Natural killer cell treated with Interleukin-12 subunit alpha and Interleukin-12 subunit beta and Interleukin-15 and Interleukin-18, amount 100 ng/mL, for 72 hours (primary cell): ENCODE results near the gene CYGB. TPM values are rescaled to one million over a fixed set of nuclear protein-coding genes. Genes with fewer than 3 reads are reported as not detected.
A peak's percentile ranks its signal among the peaks of the same experiment; 100 is the strongest.
"Not testable (repeated sequence)": the region's sequence is repeated elsewhere in the genome, so short reads cannot be mapped to it uniquely, and the experiment has no call there.

ENCODE experiments used
- ATAC-seq, 2 donors: fragments of 150-1000 bp; cut with Tn5 transposase in 1 of 2; sonication (Bioruptor Pico), chemical (Tn5 transposase) in 1 of 2; 2 replicates each; pipeline ENCODE4 v1.10.0; 2021
- DNase-seq: peaks from one replicate; pipeline ENCODE4 v3.0.0; 2022; ENCODE audit warnings: low spot score
- H3K27ac Mint-ChIP-seq, 2 donors: 1 replicate in 1 of 2; 2 replicates in 1 of 2; pipeline ENCODE4 v1.8.0; 2022; ENCODE audit warnings: mixed read lengths in 2 of 2, mild to moderate bottlenecking in 1 of 2, moderate library complexity in 1 of 2
- H3K27me3 Mint-ChIP-seq, 2 donors: 1 replicate in 1 of 2; 2 replicates in 1 of 2; pipeline ENCODE4 v1.8.0; 2022; ENCODE audit warnings: mixed read lengths in 2 of 2
- H3K36me3 Mint-ChIP-seq: one replicate; pipeline ENCODE4 v1.8.0; 2022; ENCODE audit warnings: mixed read lengths
- H3K4me1 Mint-ChIP-seq, 2 donors: 1 replicate in 1 of 2; 2 replicates in 1 of 2; pipeline ENCODE4 v1.8.0; 2022; ENCODE audit warnings: low read depth in 2 of 2, mixed read lengths in 2 of 2, mild to moderate bottlenecking in 1 of 2
- H3K4me3 Mint-ChIP-seq: one replicate; pipeline ENCODE4 v1.8.0; 2022; ENCODE audit warnings: mixed read lengths
- H3K9me3 Mint-ChIP-seq: 2 replicates; pipeline ENCODE4 v1.8.0; 2022; ENCODE audit warnings: mixed read lengths
- total RNA-seq, 2 donors: library from RNA; stranded (reverse); gene quantifications; one replicate each; pipeline ENCODE4 v1.2.3, GENCODE V29; 2022

CYGB gene
- total RNA-seq, 2 donors from 2014 or later = 1.0 to 2.9 TPM

DNA sequence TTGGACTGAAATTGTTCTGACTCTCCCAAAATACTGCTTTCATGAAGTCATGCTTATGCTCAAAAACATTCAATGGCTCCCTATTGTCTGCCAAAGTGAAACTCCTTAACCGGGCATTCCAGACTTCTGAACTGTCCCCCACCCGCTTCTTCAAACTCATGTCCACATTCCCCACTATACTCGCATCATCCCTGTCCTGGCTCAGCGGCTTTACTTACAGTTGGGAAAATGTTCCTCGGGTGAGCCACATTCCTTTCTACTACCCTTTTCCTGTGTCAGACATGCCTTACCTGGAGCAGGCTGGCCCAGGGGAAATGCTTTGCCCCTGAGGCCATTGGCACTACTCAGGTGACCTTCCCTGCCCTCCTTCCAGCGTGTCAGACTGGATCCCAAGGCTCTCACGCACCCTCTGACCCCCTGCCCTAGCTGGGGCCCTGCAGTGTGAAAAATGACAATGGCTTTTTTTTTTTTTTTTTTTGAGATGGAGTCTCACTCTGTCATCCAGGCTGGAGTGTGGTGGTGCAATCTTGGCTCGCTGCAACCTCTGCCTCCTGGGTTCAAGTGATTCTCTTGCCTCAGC, 5.3 kb downstream of the CYGB start:
- Mint-ChIP-seq H3K4me3 (no peak overlapping the region), H3K36me3 (no peaks in the 10 kb centered on the region), H3K9me3 (no peaks in the 10 kb centered on the region), H3K27me3 (peaks cover 0 to 5% of the 10 kb centered on the region in 2 donors), H3K27ac (peak overlapping the region in 1 of 2 donors; percentile 78), H3K4me1 (peaks cover 14 to 18% of the 10 kb centered on the region in 2 donors)
- ATAC-seq = no peak
- no peak for DNase-seq

DNA sequence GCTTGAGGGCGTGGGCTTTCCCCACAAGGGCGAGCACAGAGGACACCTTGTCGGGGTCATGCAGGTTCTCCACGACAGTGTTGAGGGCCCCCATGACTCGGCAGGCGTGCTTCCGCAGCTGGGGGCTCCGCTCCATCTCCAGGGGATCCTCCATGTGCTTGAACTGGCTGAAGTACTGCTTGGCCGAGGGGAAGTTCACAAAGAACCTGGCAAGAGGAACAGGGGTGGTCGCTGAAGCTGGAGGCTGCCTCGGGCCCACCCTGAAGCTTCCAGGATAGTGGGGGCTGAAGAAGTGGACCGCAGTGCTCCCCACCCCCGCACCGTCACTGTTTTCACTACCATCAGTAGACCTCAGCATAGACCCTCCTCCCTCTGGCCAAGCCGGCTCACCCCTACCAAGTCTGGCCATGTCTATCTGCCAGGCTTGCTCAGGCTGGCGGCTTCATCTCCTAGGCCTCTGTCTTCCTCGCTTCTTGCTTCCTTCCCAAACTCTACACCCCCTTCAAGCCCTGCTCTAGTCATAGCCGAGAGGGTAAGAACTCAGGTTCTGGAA, 5.9 kb downstream of the CYGB start:
- H3K4me3 Mint-ChIP-seq = no peak overlapping the region
- peak overlapping the region in 1 of 2 donors; percentile 78 for H3K27ac Mint-ChIP-seq
- peaks cover 0 to 3% of the 10 kb centered on the region in 2 donors for H3K27me3 Mint-ChIP-seq
- ATAC-seq (no peak), DNase-seq (no peak)
- no peaks in the 10 kb centered on the region for H3K9me3 Mint-ChIP-seq
- H3K4me1 Mint-ChIP-seq = peaks cover 16 to 19% of the 10 kb centered on the region in 2 donors
- H3K36me3 Mint-ChIP-seq = no peaks in the 10 kb centered on the region

DNA sequence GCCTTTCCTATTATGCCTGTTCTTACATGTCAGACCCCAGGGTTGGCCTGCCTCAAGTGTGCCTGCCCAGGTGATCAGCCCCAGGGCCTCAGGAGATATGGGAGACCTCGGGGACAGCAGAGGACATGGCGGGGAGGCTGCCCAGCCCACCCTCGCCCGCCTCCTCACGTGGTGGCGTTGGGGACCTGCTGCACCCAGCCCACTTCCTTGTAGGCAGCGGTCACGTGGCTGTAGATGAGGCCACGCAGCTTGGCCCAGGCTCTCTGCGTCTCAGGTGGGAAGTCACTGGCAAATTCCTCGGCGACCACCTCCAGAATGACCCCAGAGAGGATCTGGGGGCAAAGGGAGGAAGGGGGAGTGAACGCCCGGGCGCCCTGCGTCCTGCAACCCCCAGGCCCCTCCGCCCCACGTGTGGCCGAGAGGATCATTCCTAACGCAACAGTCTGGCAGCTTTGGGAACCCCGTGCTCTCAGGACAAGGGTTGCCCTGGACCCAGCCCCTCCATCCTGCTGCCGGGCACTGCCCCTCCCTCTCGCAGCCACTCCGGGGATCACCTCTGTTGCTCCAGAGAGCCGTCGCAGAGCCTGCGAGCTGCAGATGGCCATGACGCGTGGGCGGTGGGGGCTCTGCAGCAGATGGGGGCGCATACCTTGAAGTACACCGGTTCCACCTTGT, 6.6 kb downstream of the CYGB start:
- H3K27ac Mint-ChIP-seq = peak overlapping the region in 1 of 2 donors; percentile 48

DNA sequence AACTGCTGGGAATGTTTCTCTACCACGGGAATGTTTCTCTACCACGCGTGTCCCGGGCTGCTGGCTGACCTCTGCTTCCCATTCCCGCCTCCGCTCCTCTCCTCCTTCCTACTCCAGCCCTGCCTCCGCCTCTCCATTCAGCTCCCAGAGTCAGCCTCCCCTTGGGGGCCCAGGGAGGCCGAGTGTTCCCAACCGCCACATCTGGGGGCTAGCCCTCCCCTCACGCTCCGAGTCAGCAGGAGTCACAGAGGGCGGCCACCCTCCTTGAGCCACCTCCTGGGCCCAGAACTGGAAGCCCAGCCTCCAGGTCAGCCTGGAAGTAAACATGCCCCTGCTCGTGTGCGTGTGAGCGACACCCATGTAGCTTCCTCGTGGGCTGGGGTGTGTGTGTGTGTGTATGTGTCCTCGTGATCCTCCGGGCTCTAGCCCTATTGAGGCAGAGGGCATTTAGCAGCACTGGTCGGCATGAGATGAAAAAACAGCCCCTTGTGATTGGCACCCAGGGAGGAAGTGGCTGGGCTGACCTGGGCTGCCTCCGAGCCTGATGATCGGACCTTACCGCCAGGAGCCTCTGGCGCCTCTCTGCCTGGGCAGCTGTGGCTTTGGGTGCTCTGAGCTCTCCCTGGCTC, 7.3 kb downstream of the CYGB start:
- Mint-ChIP-seq H3K36me3 (no peaks in the 10 kb centered on the region), H3K27ac (peak overlapping the region in 1 of 2 donors; percentile 48), H3K9me3 (no peaks in the 10 kb centered on the region), H3K27me3 (peaks cover 0 to 1% of the 10 kb centered on the region in 2 donors), H3K4me3 (no peak overlapping the region), H3K4me1 (peaks cover 16 to 19% of the 10 kb centered on the region in 2 donors)
- ATAC-seq = peak in 1 of 2 donors; percentile 10
- DNase-seq = no peak

More for the DNA sequence above, 6.6 kb downstream of the CYGB start:
- no peak overlapping the region for H3K4me3 Mint-ChIP-seq
- H3K4me1 Mint-ChIP-seq = peaks cover 16 to 19% of the 10 kb centered on the region in 2 donors
- DNase-seq (no peak), ATAC-seq (no peak)
- no peaks in the 10 kb centered on the region for H3K9me3 Mint-ChIP-seq
- no peaks in the 10 kb centered on the region for H3K36me3 Mint-ChIP-seq
- H3K27me3 Mint-ChIP-seq = peaks cover 0 to 3% of the 10 kb centered on the region in 2 donors

DNA sequence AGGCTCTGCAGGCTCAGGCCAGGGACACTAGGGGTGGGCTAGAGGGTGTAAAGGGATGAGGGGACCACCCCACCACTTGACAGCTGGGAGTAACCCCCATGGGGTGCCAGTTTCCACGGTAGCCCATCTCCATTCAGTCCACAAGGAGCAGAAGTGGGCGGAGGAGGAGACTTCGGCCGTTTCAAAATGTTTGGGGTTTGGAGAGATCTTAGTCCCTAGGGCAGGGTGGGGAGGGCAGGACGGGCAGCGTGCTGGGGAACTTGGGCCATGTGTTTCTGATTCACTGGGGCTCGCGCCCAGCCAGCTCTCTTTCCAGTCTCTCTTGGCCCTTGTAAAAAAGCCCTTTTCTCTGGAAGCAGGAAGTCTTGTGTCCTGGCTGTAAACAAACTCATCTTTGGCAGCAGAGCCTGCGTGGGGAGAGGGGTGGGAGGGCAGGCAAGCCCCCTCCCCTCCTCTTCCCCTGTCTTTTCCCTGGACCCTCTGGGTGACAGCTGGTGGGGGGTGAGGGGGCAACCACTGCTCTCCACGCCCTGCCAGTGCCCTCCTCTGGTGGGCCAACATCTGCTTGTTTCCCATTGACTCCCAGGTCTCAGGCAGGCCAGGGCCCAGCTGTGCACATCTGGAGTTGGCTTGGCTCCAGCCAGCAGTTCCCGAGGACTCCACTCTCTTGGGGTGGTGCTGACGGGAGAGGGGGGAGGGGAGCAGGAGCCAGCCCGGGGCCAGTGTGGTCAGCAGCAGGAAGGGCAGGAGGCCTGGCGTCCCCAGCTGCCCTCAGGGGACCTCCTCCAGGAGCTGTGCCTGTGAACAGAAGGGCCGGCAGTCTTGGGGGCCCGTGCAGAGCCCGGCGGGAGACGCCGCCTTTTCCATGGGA, 8.1 kb downstream of the CYGB start:
- DNase-seq (no peak), ATAC-seq (no peak)
- Mint-ChIP-seq H3K27ac (no peak overlapping the region), H3K36me3 (no peaks in the 10 kb centered on the region), H3K27me3 (no peaks in the 10 kb centered on the region), H3K9me3 (no peaks in the 10 kb centered on the region), H3K4me3 (no peak overlapping the region), H3K4me1 (peaks cover 16 to 26% of the 10 kb centered on the region in 2 donors)

DNA sequence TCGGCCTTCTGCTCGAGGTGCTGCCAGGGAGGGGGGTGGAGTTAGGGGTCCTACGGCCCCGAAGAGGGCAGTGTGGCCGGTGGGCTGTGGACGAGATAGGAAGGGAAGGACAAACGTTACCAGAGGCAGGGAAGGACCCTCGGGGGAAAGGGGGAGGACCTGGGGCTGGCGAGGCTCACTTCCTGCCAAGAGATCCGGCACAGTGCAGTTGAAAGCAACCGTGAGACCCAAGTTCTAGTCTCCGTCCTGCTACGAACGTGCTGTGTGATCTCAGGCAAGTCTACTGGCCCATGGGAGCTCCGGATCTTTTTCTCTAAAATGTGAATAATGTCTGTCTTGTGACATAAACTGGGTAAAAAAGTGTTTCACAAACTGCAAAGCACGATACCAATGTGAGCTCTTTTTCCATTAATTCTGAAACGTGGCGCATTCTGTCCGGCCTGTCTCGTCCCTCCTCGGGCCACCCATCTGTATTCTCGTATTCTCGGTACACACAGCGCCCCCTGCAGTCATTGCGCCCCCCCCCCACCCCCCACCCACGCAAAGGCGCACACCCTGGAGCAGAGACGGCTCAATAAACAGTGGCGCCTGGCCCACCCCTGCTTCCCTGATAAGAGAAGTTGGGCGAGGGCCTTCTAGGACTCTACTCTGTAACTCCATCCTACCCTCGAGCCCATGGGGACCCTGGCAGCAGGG, 8.8 kb downstream of the CYGB start:
- no peak for DNase-seq

DNA sequence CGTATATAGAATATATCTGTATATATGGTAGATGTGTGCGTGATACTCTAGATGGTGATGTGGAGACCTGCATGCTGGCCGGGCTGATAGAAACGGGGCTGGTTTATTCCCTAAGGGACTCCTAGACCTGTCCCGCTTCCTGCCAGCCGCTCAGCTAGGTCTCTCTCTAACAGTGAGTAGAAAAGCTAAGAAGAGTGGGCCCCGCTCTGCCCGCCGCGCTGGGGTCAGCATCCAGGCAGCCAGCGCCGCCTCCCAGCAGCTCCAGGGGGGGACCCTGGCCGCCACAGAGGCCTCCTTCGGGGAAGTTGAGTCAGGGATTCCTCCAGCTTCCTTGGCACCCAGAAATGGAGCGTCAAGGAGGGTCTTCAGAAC, 9.4 kb downstream of the CYGB start:
- peak overlapping the region in 1 of 2 donors; percentile 59 for H3K27ac Mint-ChIP-seq
- H3K36me3 Mint-ChIP-seq = no peaks in the 10 kb centered on the region
- DNase-seq (no peak), ATAC-seq (no peak)
- peaks cover 23 to 33% of the 10 kb centered on the region in 2 donors for H3K4me1 Mint-ChIP-seq
- peak overlapping the region; percentile 39 for H3K4me3 Mint-ChIP-seq
- H3K27me3 Mint-ChIP-seq = no peaks in the 10 kb centered on the region
- no peaks in the 10 kb centered on the region for H3K9me3 Mint-ChIP-seq

More for the DNA sequence above, 8.8 kb downstream of the CYGB start:
- no peak overlapping the region for H3K4me3 Mint-ChIP-seq
- no peaks in the 10 kb centered on the region for H3K9me3 Mint-ChIP-seq
- no peaks in the 10 kb centered on the region for H3K36me3 Mint-ChIP-seq
- H3K4me1 Mint-ChIP-seq = peaks cover 18 to 29% of the 10 kb centered on the region in 2 donors
- H3K27ac Mint-ChIP-seq = peak overlapping the region in 1 of 2 donors; percentile 59
- H3K27me3 Mint-ChIP-seq = no peaks in the 10 kb centered on the region
- ATAC-seq = no peak

DNA sequence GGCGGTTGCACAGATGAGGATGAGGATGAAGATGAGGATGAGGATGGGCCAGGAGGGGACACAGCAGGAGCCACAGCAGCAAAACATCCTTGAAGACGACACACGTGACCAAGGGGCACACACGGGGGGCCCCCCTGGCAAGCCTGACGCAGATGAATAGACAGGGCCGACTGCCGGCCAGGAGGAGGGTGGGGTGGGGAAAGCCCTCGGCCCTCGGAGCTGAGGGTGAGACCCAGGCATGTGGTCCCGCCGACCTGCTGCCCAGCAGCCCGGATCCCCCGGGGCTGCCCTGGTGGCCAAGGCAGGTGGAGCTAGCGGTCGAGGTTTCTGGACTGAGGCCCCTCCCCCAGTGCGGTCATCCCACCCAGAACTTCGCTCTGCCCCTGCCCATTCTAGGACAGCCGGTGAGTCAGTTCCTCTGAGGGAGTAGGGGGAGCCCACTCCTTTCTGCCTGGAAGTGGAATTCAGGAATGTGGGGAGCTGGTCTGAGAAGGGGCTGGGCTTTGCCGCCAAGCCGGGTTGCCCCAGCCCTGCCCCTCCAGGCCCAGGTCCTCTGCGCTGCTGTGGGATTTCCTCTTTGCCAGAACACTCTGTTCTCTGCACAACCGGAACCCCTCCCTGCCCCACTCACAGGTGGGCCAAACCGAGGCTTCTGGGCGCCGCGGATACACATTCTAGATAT, 9.9 kb downstream of the CYGB start:
- Mint-ChIP-seq H3K4me3 (peak overlapping the region; percentile 56), H3K4me1 (peaks cover 27 to 37% of the 10 kb centered on the region in 2 donors)

DNA sequence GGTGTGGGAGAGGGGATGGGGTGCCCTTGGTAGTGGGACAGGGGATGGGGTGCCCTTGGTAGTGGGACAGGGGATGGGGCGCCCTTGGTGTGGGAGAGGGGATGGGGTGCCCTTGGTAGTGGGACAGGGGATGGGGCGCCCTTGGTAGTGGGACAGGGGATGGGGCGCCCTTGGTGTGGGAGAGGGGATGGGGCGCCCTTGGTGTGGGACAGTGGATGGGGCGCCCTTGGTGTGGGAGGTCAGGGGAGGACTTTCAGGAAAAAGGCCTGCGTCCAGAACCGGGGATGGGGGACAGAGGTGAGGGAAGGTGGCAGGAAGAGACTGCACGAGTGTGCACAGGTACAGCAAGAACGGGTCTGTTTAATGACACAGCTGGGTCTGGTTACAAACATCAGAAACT, 10.5 kb downstream of the CYGB start:
- Mint-ChIP-seq H3K27ac (peak overlapping the region in 1 of 2 donors; percentile 43), H3K4me3 (peak overlapping the region; percentile 56), H3K4me1 (peaks cover 25 to 36% of the 10 kb centered on the region in 2 donors)

More for the DNA sequence above, 9.9 kb downstream of the CYGB start:
- no peaks in the 10 kb centered on the region for H3K9me3 Mint-ChIP-seq
- DNase-seq = no peak
- H3K27me3 Mint-ChIP-seq = no peaks in the 10 kb centered on the region
- peak; percentile 62 to 74 for ATAC-seq
- no peaks in the 10 kb centered on the region for H3K36me3 Mint-ChIP-seq
- peak overlapping the region in 1 of 2 donors; percentile 59 for H3K27ac Mint-ChIP-seq

DNA sequence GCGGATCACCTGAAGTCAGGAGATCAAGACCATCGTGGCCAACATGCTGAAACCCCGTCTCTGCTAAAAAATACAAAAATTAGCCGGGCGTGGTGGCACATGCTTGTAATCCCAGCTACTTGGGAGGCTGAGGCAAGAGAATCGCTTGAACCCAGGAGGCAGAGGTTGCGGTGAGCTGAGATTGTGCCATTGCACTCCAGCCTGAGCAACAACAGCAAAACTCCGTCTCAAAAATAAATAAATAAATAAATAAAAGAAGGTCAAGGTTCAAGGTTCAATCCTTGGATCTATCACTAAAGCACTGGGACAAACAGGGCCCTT, 12.0 kb downstream of the CYGB start:
- not testable (repeated sequence) for H3K27ac Mint-ChIP-seq, H3K36me3 Mint-ChIP-seq, H3K27me3 Mint-ChIP-seq, ATAC-seq, H3K4me3 Mint-ChIP-seq, DNase-seq, H3K9me3 Mint-ChIP-seq
- H3K4me1 Mint-ChIP-seq = peaks cover 22 to 36% of the 10 kb centered on the region in 2 donors

More for the DNA sequence above, 10.5 kb downstream of the CYGB start:
- H3K9me3 Mint-ChIP-seq, ATAC-seq, DNase-seq, H3K36me3 Mint-ChIP-seq, H3K27me3 Mint-ChIP-seq: not testable (repeated sequence)

DNA sequence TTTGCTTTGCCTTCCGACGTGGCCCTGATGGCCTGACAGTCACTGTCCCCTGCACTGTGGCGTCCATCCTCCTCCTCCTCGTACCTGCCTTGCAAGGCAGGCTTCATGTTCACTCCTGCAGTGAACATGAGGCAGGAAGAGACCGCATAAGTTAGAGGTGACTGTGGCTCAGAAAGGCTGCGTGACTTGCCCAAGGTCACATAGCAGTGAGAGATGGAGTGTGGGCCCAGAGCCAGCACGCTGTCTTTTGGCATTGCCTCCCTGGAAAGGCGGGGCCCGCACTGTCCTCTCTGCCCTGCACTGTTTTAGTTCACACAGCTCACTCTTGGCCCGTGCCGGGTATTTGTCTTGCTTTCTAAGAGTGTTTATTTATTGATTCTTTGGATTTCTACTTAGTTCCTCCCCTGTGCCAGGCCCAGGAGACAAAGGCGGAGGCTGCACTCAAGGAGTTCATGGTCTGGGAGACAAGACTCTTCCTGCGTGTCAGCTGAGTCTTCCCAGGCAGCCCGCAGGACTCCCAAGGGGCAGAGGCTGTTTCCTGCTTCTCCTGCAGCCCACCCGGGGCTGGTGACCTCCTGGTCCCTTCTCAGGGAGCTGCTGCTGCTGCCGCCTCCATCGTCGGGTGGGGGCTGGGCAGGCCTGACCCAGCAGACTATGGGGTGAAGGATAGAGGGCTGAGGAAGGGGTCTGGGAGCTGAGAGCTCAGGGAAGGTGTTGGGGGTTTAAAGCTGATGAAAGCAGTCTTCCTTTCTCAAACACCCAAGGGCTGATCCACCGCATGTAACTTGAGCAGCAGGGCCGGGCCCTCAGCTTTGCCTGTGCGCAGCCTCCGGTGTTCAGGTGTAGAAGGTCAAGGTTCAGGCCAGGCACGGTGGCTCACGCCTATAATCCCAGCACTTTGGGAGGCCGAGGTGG, 12.7 kb downstream of the CYGB start:
- ATAC-seq (no peak), DNase-seq (no peak)
- H3K36me3 Mint-ChIP-seq = no peaks in the 10 kb centered on the region
- no peaks in the 10 kb centered on the region for H3K27me3 Mint-ChIP-seq
- H3K9me3 Mint-ChIP-seq = no peaks in the 10 kb centered on the region
- peaks cover 28 to 37% of the 10 kb centered on the region in 2 donors for H3K4me1 Mint-ChIP-seq
- peak overlapping the region in 1 of 2 donors; percentile 40 for H3K27ac Mint-ChIP-seq
- H3K4me3 Mint-ChIP-seq = peak overlapping the region; percentile 1
